Astrocyte (in vitro differentiated cells and primary cell): ENCODE results near the gene SV2C.
"Not testable (repeated sequence)": the region's sequence is repeated elsewhere in the genome, so short reads cannot be mapped to it uniquely, and the experiment has no call there.

Source experiments
- CTCF ChIP-seq: IDR thresholded peaks from 2 replicates; pipeline ENCODE4 v1.5.1; 2011; ENCODE audit warnings: low read depth, mild to moderate bottlenecking, inconsistent platforms, low read length, moderate library complexity; ENCODE audit not compliant: insufficient read depth
- EZH2 ChIP-seq: IDR thresholded peaks from 2 replicates; pipeline ENCODE4 v1.6.1; 2012; ENCODE audit warnings: mild to moderate bottlenecking, low read length, inconsistent platforms; ENCODE audit not compliant: insufficient read depth

GRCh38 chr5:76369668-76370067, 286.5 kb downstream of the SV2C start:
- not testable (repeated sequence) for TF ChIP-seq CTCF, EZH2
